Neural progenitor cell (in vitro differentiated cells): ENCODE results near the gene ATP13A3. TPM values are rescaled to one million over a fixed set of nuclear protein-coding genes. Genes with fewer than 3 reads are reported as not detected.

Experiments
- DNase-seq: peaks from one replicate; pipeline ENCODE4 v3.0.0-alpha.2; 2016; ENCODE audit warnings: low spot score
- H2AFZ ChIP-seq: fragments of 200-600 bp; sonication (generic); replicated peaks from 2 replicates; pipeline ENCODE4 v1.6.1; 2016; ENCODE audit warnings: antibody characterized with exemption
- H3F3A ChIP-seq: fragments of 200-600 bp; sonication (generic); 2 replicates; pipeline ENCODE4 v1.6.1; 2016; ENCODE audit warnings: antibody characterized with exemption, low read depth
- H3K27ac ChIP-seq: fragments of 200-600 bp; sonication (generic); 2 replicates; pipeline ENCODE4 v1.5.1; 2016; ENCODE audit warnings: mild to moderate bottlenecking
- H3K27me3 ChIP-seq: fragments of 200-600 bp; sonication (generic); 2 replicates; pipeline ENCODE4 v1.6.1; 2016; ENCODE audit warnings: mild to moderate bottlenecking, moderate library complexity
- H3K36me3 ChIP-seq: fragments of 200-600 bp; sonication (generic); 2 replicates; pipeline ENCODE4 v1.5.1; 2016
- H3K4me1 ChIP-seq: fragments of 200-600 bp; sonication (generic); 2 replicates; pipeline ENCODE4 v1.6.1; 2016; ENCODE audit warnings: mixed run types
- H3K4me2 ChIP-seq: fragments of 200-600 bp; sonication (generic); 2 replicates; pipeline ENCODE4 v1.6.1; 2016
- H3K4me3 ChIP-seq: fragments of 200-600 bp; sonication (generic); 2 replicates; pipeline ENCODE4 v1.5.1; 2016
- H3K79me2 ChIP-seq: fragments of 200-600 bp; sonication (generic); 2 replicates; pipeline ENCODE4 v1.6.1; 2016; ENCODE audit warnings: low read depth
- H3K9ac ChIP-seq: fragments of 200-600 bp; sonication (generic); 2 replicates; pipeline ENCODE4 v1.6.1; 2016
- H3K9me3 ChIP-seq: fragments of 200-600 bp; sonication (generic); 2 replicates; pipeline ENCODE4 v1.5.1; 2016; ENCODE audit warnings: low read depth
- H4K20me1 ChIP-seq: fragments of 200-600 bp; sonication (generic); 2 replicates; pipeline ENCODE4 v1.6.1; 2016; ENCODE audit warnings: low read depth
- H3K27ac Mint-ChIP-seq: 3 replicates; pipeline ENCODE4 v1.8.0; 2021; ENCODE audit warnings: mixed read lengths
- H3K27me3 Mint-ChIP-seq: 2 replicates; pipeline ENCODE4 v1.8.0; 2022; ENCODE audit warnings: low read depth, mild to moderate bottlenecking, inconsistent platforms, moderate library complexity, mixed read lengths; ENCODE audit not compliant: insufficient read depth
- H3K36me3 Mint-ChIP-seq: 3 replicates; pipeline ENCODE4 v1.8.0; 2021; ENCODE audit warnings: mixed read lengths
- H3K4me1 Mint-ChIP-seq: 3 replicates; pipeline ENCODE4 v1.8.0; 2021; ENCODE audit warnings: mixed read lengths
- H3K4me3 Mint-ChIP-seq: 3 replicates; pipeline ENCODE4 v1.8.0; 2021; ENCODE audit warnings: mild to moderate bottlenecking, moderate library complexity, mixed read lengths
- H3K9me3 Mint-ChIP-seq: 3 replicates; pipeline ENCODE4 v1.8.0; 2020; ENCODE audit warnings: mixed read lengths
- CTCF ChIP-seq: fragments of 200-600 bp; sonication (generic); IDR thresholded peaks from 2 replicates; pipeline ENCODE4 v1.5.1; 2017; ENCODE audit warnings: antibody characterized with exemption, mild to moderate bottlenecking
- EZH2 ChIP-seq: fragments of 200-600 bp; sonication (generic); IDR thresholded peaks from 2 replicates; pipeline ENCODE4 v1.6.1; 2017; ENCODE audit warnings: antibody characterized with exemption, mild to moderate bottlenecking, moderate library complexity
- EZH2phosphoT487 ChIP-seq: fragments of 200-600 bp; sonication (generic); IDR thresholded peaks from 2 replicates; pipeline ENCODE4 v1.6.1; 2017; ENCODE audit warnings: antibody characterized with exemption
- total RNA-seq: library from RNA; depleted of rRNA; stranded (reverse); fragments of >200 nt; gene quantifications from 2 replicates; pipeline ENCODE4 v1.2.3, GENCODE V29; 2015; ENCODE audit warnings: low replicate concordance

Gene ATP13A3
- total RNA-seq, 1 donor from 2014 or later = 105 TPM

- peaks cover 7% of the 10 kb centered on the region for H3K4me1 ChIP-seq
- H3K27ac ChIP-seq = no peak overlapping the region
- Mint-ChIP-seq H3K27me3 (peaks cover 8% of the 10 kb centered on the region), H3K9me3 (peaks cover 8% of the 10 kb centered on the region), H3K36me3 (peaks cover 6% of the 10 kb centered on the region), H3K4me1 (peaks cover 9% of the 10 kb centered on the region), H3K4me3 (peak overlapping the region; percentile 83), H3K27ac (no peak overlapping the region)
- no peak overlapping the region for H3K9ac ChIP-seq
- TF ChIP-seq EZH2 (no peak), EZH2phosphoT487 (no peak), CTCF (no peak)
- H3K4me3 ChIP-seq = peak overlapping the region; percentile 58
- H2AFZ ChIP-seq = no peak overlapping the region
- H3K27me3 ChIP-seq = no peaks in the 10 kb centered on the region
- H3F3A ChIP-seq = no peaks in the 10 kb centered on the region
- peak overlapping the region; percentile 75 for H3K4me2 ChIP-seq
- no peaks in the 10 kb centered on the region for H3K9me3 ChIP-seq
- H4K20me1 ChIP-seq = peaks cover 26% of the 10 kb centered on the region
- no peaks in the 10 kb centered on the region for H3K36me3 ChIP-seq
- peaks cover 38% of the 10 kb centered on the region for H3K79me2 ChIP-seq
- peak; percentile 28 for DNase-seq
Observed at GRCh38 chr3:194487289-194488054, 670 bp upstream of the ATP13A3 start.

GRCh38 chr3:194485881-194486539 is 792 bp downstream of the ATP13A3 start:
- H3K27me3 Mint-ChIP-seq = peaks cover 8% of the 10 kb centered on the region
- Histone ChIP-seq H3K27ac (no peak overlapping the region), H3K9ac (peak overlapping the region; percentile 67), H3K36me3 (no peaks in the 10 kb centered on the region), H3F3A (no peaks in the 10 kb centered on the region), H3K9me3 (no peaks in the 10 kb centered on the region), H3K4me1 (peaks cover 7% of the 10 kb centered on the region), H2AFZ (no peak overlapping the region), H3K4me2 (peak overlapping the region; percentile 92), H3K4me3 (peak overlapping the region; percentile 58), H3K79me2 (peaks cover 53% of the 10 kb centered on the region), H3K27me3 (no peaks in the 10 kb centered on the region), H4K20me1 (peaks cover 34% of the 10 kb centered on the region)
- TF ChIP-seq EZH2phosphoT487 (no peak), CTCF (peak; percentile 27)
- H3K9me3 Mint-ChIP-seq = peaks cover 8% of the 10 kb centered on the region
- peaks cover 8% of the 10 kb centered on the region for H3K36me3 Mint-ChIP-seq
- H3K4me3 Mint-ChIP-seq = peak overlapping the region; percentile 95
- DNase-seq = peak; percentile 29
- peaks cover 9% of the 10 kb centered on the region for H3K4me1 Mint-ChIP-seq
- peak overlapping the region; percentile 67 for H3K27ac Mint-ChIP-seq

DNA sequence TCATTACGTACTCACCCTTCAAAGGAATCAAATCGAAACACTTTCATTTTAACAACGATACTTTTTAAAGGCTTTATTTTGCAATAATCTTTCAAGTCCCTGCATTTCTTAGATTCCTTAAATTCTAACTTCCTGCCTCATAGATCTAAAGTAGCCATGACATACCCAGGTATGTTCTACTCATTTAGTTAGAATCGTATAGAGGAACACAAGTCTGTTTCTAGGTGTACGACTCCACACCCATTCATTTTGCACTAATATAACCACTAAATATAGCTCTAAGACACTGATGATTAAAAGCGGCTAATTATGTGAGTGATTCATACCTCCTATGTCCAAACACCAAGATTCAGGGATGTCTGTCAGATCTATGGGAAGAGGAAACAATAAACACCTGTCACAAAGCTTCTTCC is 1.3 kb downstream of the ATP13A3 start:
- H3K27ac ChIP-seq = no peak overlapping the region
- H3K36me3 ChIP-seq = no peaks in the 10 kb centered on the region
- peaks cover 8% of the 10 kb centered on the region for H3K9me3 Mint-ChIP-seq
- TF ChIP-seq CTCF (no peak), EZH2 (no peak), EZH2phosphoT487 (no peak)
- peaks cover 7% of the 10 kb centered on the region for H3K4me1 ChIP-seq
- peak overlapping the region; percentile 67 for H3K27ac Mint-ChIP-seq
- H3K27me3 ChIP-seq = no peaks in the 10 kb centered on the region
- peak overlapping the region; percentile 67 for H3K9ac ChIP-seq
- H2AFZ ChIP-seq = no peak overlapping the region
- no peaks in the 10 kb centered on the region for H3F3A ChIP-seq
- H3K4me1 Mint-ChIP-seq = peaks cover 9% of the 10 kb centered on the region
- peaks cover 8% of the 10 kb centered on the region for H3K36me3 Mint-ChIP-seq
- H3K9me3 ChIP-seq = no peaks in the 10 kb centered on the region
- no peak for DNase-seq
- H3K4me2 ChIP-seq = peak overlapping the region; percentile 92
- peaks cover 58% of the 10 kb centered on the region for H3K79me2 ChIP-seq
- H3K4me3 ChIP-seq = peak overlapping the region; percentile 58
- peak overlapping the region; percentile 95 for H3K4me3 Mint-ChIP-seq
- H3K27me3 Mint-ChIP-seq = peaks cover 8% of the 10 kb centered on the region
- H4K20me1 ChIP-seq = peaks cover 40% of the 10 kb centered on the region
